GM12878 (cell line): ENCODE data around the gene KCND3. TPM values are rescaled to one million over a fixed set of nuclear protein-coding genes. Genes with fewer than 3 reads are reported as not detected.

Experiments
- ATAC-seq: fragments of 200-7000 bp; cut with Tn5 transposase; 3 replicates; pipeline ENCODE4 v1.9.1; 2020; ENCODE audit warnings: mild to moderate bottlenecking, moderate library complexity
- BruUV-seq: library from RNA; stranded (reverse); fragments of 400-500 nt; replicated peaks from 2 replicates; lab custom pipeline; 2021; lab: Mats Ljungman, UMichigan
- CTCF ChIA-PET: fragments of 300-600 bp; sonication (Branson Sonifier 250); formaldehyde crosslinking; extraction: SDS; loops from one replicate; lab custom pipeline; 2021; ENCODE audit warnings: inconsistent platforms; lab: Yijun Ruan, JAX
- POLR2A ChIA-PET: fragments of 350-600 bp; formaldehyde crosslinking; extraction: SDS; loops from one replicate; lab custom pipeline; 2021; ENCODE audit warnings: inconsistent platforms; lab: Charles Lee
- RAD21 ChIA-PET: fragments of 300-600 bp; sonication (Branson Sonifier 250); formaldehyde crosslinking; loops from one replicate; lab custom pipeline; 2023; ENCODE audit warnings: antibody characterized with exemption; ENCODE audit not compliant: unreplicated experiment; lab: Charles Lee
- SMC1A ChIA-PET: fragments of 300-600 bp; sonication (Branson Sonifier 250); formaldehyde crosslinking; loops from one replicate; lab custom pipeline; 2023; ENCODE audit not compliant: unreplicated experiment, uncharacterized antibody; lab: Charles Lee
- DNase-seq: peaks from one replicate; pipeline ENCODE4 v3.0.0-alpha.2; 2011; ENCODE audit warnings: low read depth, low spot score
- FAIRE-seq: peaks from 3 replicates; lab custom pipeline; 2011; peaks lifted over from hg19 to GRCh38; lab: Jason Lieb, UNC
- H2AFZ ChIP-seq: 2 replicates; pipeline ENCODE4 v1.6.0; 2011; ENCODE audit warnings: low read depth, low read length, control low read depth; ENCODE audit not compliant: control insufficient read depth
- H3K27ac ChIP-seq: 2 replicates; pipeline ENCODE4 v1.5.1; 2011; ENCODE audit warnings: control low read depth; ENCODE audit not compliant: control insufficient read depth, insufficient read depth
- H3K27me3 ChIP-seq, 2 experiments: replicated peaks in 1 of 2; 2 replicates each; pipeline versions ENCODE4 v1.6.0 to v1.6.1; 2011; ENCODE audit warnings: low read length in 1 of 2; ENCODE audit not compliant: control insufficient read depth in 2 of 2, insufficient read depth in 2 of 2
- H3K36me3 ChIP-seq, 2 experiments: 2 replicates each; pipeline ENCODE4 v1.5.1; 2011; ENCODE audit warnings: low read length in 1 of 2; ENCODE audit not compliant: control insufficient read depth in 2 of 2, insufficient read depth in 2 of 2
- H3K4me1 ChIP-seq: 2 replicates; pipeline ENCODE4 v1.6.1; 2011; ENCODE audit warnings: mild to moderate bottlenecking, low read length, moderate library complexity, mixed read lengths; ENCODE audit not compliant: control insufficient read depth, insufficient read depth
- H3K4me2 ChIP-seq: 2 replicates; pipeline ENCODE4 v1.6.0; 2011; ENCODE audit warnings: control low read depth; ENCODE audit not compliant: control insufficient read depth, insufficient read depth
- H3K4me3 ChIP-seq: fragments of 200-600 bp; sonication (generic); 2 replicates; pipeline ENCODE4 v1.5.1; 2016
- H3K79me2 ChIP-seq: 2 replicates; pipeline ENCODE4 v1.6.0; 2011; ENCODE audit warnings: low read length; ENCODE audit not compliant: control insufficient read depth, insufficient read depth
- H3K9ac ChIP-seq: 2 replicates; pipeline ENCODE4 v1.8.0; 2011; ENCODE audit warnings: low read length, control low read depth, mixed read lengths; ENCODE audit not compliant: control insufficient read depth, insufficient read depth
- H3K9me3 ChIP-seq: replicated peaks from 3 replicates; pipeline ENCODE4 v1.5.1; 2011; ENCODE audit warnings: mild to moderate bottlenecking, low read length; ENCODE audit not compliant: control insufficient read depth, insufficient read depth
- H4K20me1 ChIP-seq: 2 replicates; pipeline ENCODE4 v1.6.0; 2011; ENCODE audit not compliant: control insufficient read depth, insufficient read depth
- BACH1 ChIP-seq: fragments of 450-650 bp; IDR thresholded peaks from 2 replicates; pipeline ENCODE4 v1.6.1; 2017; ENCODE audit warnings: mild to moderate bottlenecking, borderline replicate concordance
- BCL11A ChIP-seq: IDR thresholded peaks from 2 replicates; pipeline ENCODE4 v1.6.1; 2011; ENCODE audit warnings: low read depth, low read length
- BHLHE40 ChIP-seq, 2 experiments: fragments of 450-650 bp in 1 of 2; IDR thresholded peaks; 2 replicates each; pipeline ENCODE4 v1.6.1; 2011 to 2017; ENCODE audit warnings: low read depth in 2 of 2, borderline replicate concordance in 1 of 2, improper control_type of control experiment in 1 of 2, low read length in 1 of 2, mild to moderate bottlenecking in 1 of 2
- CHD2 ChIP-seq: IDR thresholded peaks from 2 replicates; pipeline ENCODE4 v1.6.1; 2011; ENCODE audit warnings: low read depth, low read length, improper control_type of control experiment, borderline replicate concordance
- DPF2 ChIP-seq: fragments of 450-650 bp; IDR thresholded peaks from 2 replicates; pipeline ENCODE4 v1.6.1; 2017; ENCODE audit warnings: mild to moderate bottlenecking
- E2F8 ChIP-seq: fragments of 450-650 bp; IDR thresholded peaks from 2 replicates; pipeline ENCODE4 v1.6.1; 2018; ENCODE audit warnings: mild to moderate bottlenecking, low read depth, moderate library complexity; ENCODE audit not compliant: partially characterized antibody
- FOXM1 ChIP-seq: IDR thresholded peaks from 2 replicates; pipeline ENCODE4 v1.6.1; 2012; ENCODE audit warnings: low read depth, mild to moderate bottlenecking, inconsistent platforms, low read length, moderate library complexity
- MTA2 ChIP-seq: fragments of 450-650 bp; IDR thresholded peaks from 2 replicates; pipeline ENCODE4 v1.6.1; 2016; ENCODE audit warnings: low read depth, mild to moderate bottlenecking, moderate library complexity
- NR2F1 ChIP-seq: fragments of 450-650 bp; conservative IDR thresholded peaks from 2 replicates; pipeline ENCODE4 v1.6.1; 2017; ENCODE audit warnings: mild to moderate bottlenecking
- POU2F2 ChIP-seq: IDR thresholded peaks from 3 replicates; pipeline ENCODE4 v1.6.1; 2011; ENCODE audit warnings: low read depth, mild to moderate bottlenecking, low read length, borderline replicate concordance
- RBBP5 ChIP-seq: fragments of 200-600 bp; sonication (generic); conservative IDR thresholded peaks from 2 replicates; pipeline ENCODE4 v1.6.1; 2016
- TCF12 ChIP-seq: IDR thresholded peaks from 2 replicates; pipeline ENCODE4 v1.6.1; 2011; ENCODE audit warnings: low read depth, mild to moderate bottlenecking, low read length
- USF2 ChIP-seq: IDR thresholded peaks from 2 replicates; pipeline ENCODE4 v1.6.1; 2011; ENCODE audit warnings: low read depth, low read length, improper control_type of control experiment, borderline replicate concordance
- ZNF207 ChIP-seq: fragments of 450-650 bp; IDR thresholded peaks from 2 replicates; pipeline ENCODE4 v1.6.1; 2014; ENCODE audit warnings: antibody characterized with exemption, mild to moderate bottlenecking, borderline replicate concordance
- ZNF274 ChIP-seq: IDR thresholded peaks from one replicate; pipeline ENCODE4 v1.8.0; 2011; ENCODE audit not compliant: insufficient read length, insufficient read depth
- WGBS: methylation state at CpG from one replicate; pipeline ENCODE4 v1.1.6; 2016; ENCODE audit warnings: low lambda C conversion rate; ENCODE audit not compliant: insufficient replicate concordance, insufficient coverage; ENCODE audit errors: missing lambda C conversion rate; 5-methylcytosine and 5-hydroxymethylcytosine counted together
- in situ Hi-C: fragments of 300-500 bp; cut with MboI; formaldehyde crosslinking; loops from 9 replicates; pipeline ENCODE4 v1.14.3; 2018; ENCODE audit warnings: mixed read lengths
- intact Hi-C: fragments of 100-400 bp; cut with micrococcal nuclease; formaldehyde crosslinking; loops from one replicate; pipeline ENCODE4 v1.14.2; 2022; ENCODE audit not compliant: unreplicated experiment
- polyA plus RNA-seq, 11 experiments: library from polyadenylated mRNA; depleted of rRNA in 4 of 11; unstranded in 6 of 11; stranded (reverse) in 5 of 11; fragments of >200 nt; fragmentation: Nextera tagmentation in 4 of 11; fragmentation: Illumina TruSeq in 1 of 11; extraction: Ambion mirVana in 4 of 11; extraction: Trizol in 1 of 11; gene quantifications; 1 replicate in 1 of 11; 2 replicates in 10 of 11; pipeline versions ENCODE4 v1.2.1 to v1.2.3, GENCODE V29; 2011 to 2016; ENCODE audit warnings: inconsistent platforms in 2 of 11, missing spikeins in 2 of 11, low read depth in 1 of 11
- total RNA-seq, 4 experiments: library from RNA; depleted of rRNA in 3 of 4; stranded (reverse); fragments of >200 nt in 3 of 4; fragmentation: Illumina TruSeq in 1 of 4; extraction: Trizol in 1 of 4; gene quantifications; 2 replicates each; pipeline versions ENCODE4 v1.2.1 to v1.2.3, GENCODE V29; 2013 to 2021
- TF ChIP-seq, protein P1 (sequence below): IDR thresholded peaks from 2 replicates; pipeline ENCODE4 v1.6.1; 2011; ENCODE audit warnings: mild to moderate bottlenecking, low read depth, low read length, moderate library complexity; ENCODE audit not compliant: insufficient replicate concordance

KCND3 gene
- total and polyA plus RNA-seq, 10 of the 15 experiments (the other 5 are each of a cell fraction or from before 2014, with no cell fraction given): 0.02 TPM; not detected in 9

DNA sequence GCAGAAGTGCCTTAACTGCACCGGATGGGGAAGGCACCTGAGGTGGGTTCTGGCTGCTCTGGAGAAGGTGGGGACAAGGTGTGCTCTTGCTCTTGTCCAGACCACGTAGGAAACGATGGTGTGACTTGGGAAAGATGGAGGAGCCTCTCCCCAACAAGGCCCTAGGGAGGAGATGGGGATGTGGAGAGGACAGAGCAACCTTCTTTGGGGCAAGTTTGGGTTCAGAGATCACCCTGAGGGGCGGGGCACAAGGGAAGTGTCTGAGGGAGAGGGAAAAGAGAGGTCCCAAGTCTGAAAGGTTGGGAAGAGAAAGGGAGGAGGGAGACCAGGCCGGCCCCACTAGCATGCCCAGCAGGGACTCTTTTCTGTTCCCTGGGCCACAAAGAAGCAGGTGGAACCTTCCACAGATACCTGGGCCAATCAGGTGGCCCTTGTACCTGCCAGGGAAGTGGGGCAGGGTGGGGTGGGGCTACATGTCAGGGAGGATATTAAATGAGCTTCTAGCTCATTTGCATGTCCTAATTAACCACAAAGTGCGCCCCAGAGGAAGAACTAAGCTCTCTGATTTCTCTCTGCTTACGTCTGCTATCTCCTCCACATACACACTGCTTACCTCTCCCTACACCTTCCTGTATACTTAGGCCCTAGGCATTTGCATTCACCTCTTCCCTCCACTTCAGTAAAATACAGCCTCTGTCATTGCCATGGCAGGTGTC, 266.2 kb downstream of the KCND3 start:
- TF ChIP-seq BACH1: no peak
- no peak for TF ChIP-seq CHD2
- no peak for TF ChIP-seq ZNF274
- TF ChIP-seq TCF12: no peak
- no peak for TF ChIP-seq E2F8
- no peak for TF ChIP-seq ZNF207
- no peak for TF ChIP-seq FOXM1
- TF ChIP-seq MTA2: peak; percentile 77
- TF ChIP-seq, protein P1, sequence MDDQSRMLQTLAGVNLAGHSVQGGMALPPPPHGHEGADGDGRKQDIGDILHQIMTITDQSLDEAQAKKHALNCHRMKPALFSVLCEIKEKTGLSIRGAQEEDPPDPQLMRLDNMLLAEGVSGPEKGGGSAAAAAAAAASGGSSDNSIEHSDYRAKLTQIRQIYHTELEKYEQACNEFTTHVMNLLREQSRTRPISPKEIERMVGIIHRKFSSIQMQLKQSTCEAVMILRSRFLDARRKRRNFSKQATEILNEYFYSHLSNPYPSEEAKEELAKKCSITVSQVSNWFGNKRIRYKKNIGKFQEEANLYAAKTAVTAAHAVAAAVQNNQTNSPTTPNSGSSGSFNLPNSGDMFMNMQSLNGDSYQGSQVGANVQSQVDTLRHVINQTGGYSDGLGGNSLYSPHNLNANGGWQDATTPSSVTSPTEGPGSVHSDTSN: peak; percentile 31
- no peak for TF ChIP-seq USF2
- no peak for TF ChIP-seq RBBP5
- TF ChIP-seq DPF2: no peak
- TF ChIP-seq BHLHE40 (IDR thresholded peaks at IDR 0.05; ENCODE audit: borderline replicate concordance in 1 of 2, low read depth in 2 of 2, low read length in 1 of 2): no peak
- no peak for TF ChIP-seq BCL11A
- TF ChIP-seq POU2F2: no peak
- TF ChIP-seq NR2F1: no peak
- Histone ChIP-seq H4K20me1 (no peaks in the 10 kb centered on the region), H3K9ac (no peak overlapping the region), H3K4me1 (no peaks in the 10 kb centered on the region), H3K36me3 (no peaks in the 10 kb centered on the region), H3K4me2 (no peak overlapping the region), H3K27ac (no peak overlapping the region), H3K79me2 (no peaks in the 10 kb centered on the region), H3K27me3 (no peaks in the 10 kb centered on the region), H3K4me3 (no peak overlapping the region), H2AFZ (no peak overlapping the region), H3K9me3 (no peaks in the 10 kb centered on the region)
- ChIA-PET SMC1A (interaction anchor here (0.9 to 1.6 kb wide), 2 partner anchors 15 to 216 kb away, joined by 3 to 5 read pairs; no protein-coding TSS in a partner anchor), CTCF (interaction anchor here (0.6 to 1.6 kb wide), 2 partner anchors 8 to 24 kb away, joined by 3 to 8 read pairs; no protein-coding TSS in a partner anchor), POLR2A (interaction anchor here (1.2 to 1.6 kb wide), 2 partner anchors 9 to 14 kb away, joined by 3 read pairs; no protein-coding TSS in a partner anchor), RAD21 (no interaction called here)
- ATAC-seq (peak; percentile 55), FAIRE-seq (no peak), DNase-seq (no peak)
- intact Hi-C loops: no loop called here
- BruUV-seq: no TSS peak
- WGBS: 35% methylated on average over 7 of the region's 7 CpGs
- in situ Hi-C loops: no loop called here
